ENCODE data around the gene FKBP1C.

Gene FKBP1C

GRCh38 chr6:63245909-63246308 lies 34.6 kb downstream of the FKBP1C start:
- H3K27ac ChIP-seq: no peak overlapping the region
- peak; percentile 40; the same call in 1 of the 2 replicates for TF ChIP-seq CTCF (conservative IDR thresholded peaks at IDR 0.05)

GRCh38 chr6:63246581-63246980 lies 35.3 kb downstream of the FKBP1C start:
- TF ChIP-seq CTCF (conservative IDR thresholded peaks at IDR 0.05): no peak
- H3K27ac ChIP-seq: no peak overlapping the region

- H3K27ac ChIP-seq: no peak overlapping the region
- no peak for TF ChIP-seq CTCF (conservative IDR thresholded peaks at IDR 0.05)
Observed at GRCh38 chr6:63249875-63250482, 38.7 kb downstream of the FKBP1C start.

- no peak for TF ChIP-seq CTCF (conservative IDR thresholded peaks at IDR 0.05)
- no peak overlapping the region for H3K27ac ChIP-seq
Observed at GRCh38 chr6:63259153-63259552, 47.9 kb downstream of the FKBP1C start.

- H3K27ac ChIP-seq: no peak overlapping the region
- TF ChIP-seq CTCF (conservative IDR thresholded peaks at IDR 0.05): no peak
Observed at GRCh38 chr6:63261820-63262219, 50.6 kb downstream of the FKBP1C start.

All from VCaP (cell line).